ENCODE data around the gene ID3. TPM values are rescaled to one million over a fixed set of nuclear protein-coding genes. Genes with fewer than 3 reads are reported as not detected.

Gene ID3
- total and polyA plus RNA-seq, 2 of the 8 experiments (the other 6 are each of a cell fraction or from before 2014, with no cell fraction given), result 240 to 304 TPM

- TF ChIP-seq TAF1 (IDR thresholded peaks at IDR 0.05; ENCODE audit: low read depth, low read length), result no peak
- TF ChIP-seq RXRA (IDR thresholded peaks at IDR 0.05; ENCODE audit: insufficient read depth, low read depth, low read length), result no peak
- no peak for TF ChIP-seq JUND (IDR thresholded peaks at IDR 0.05; ENCODE audit: low read length)
- no peak for TF ChIP-seq HDAC2 (IDR thresholded peaks at IDR 0.05; ENCODE audit: borderline replicate concordance in 1 of 2, low read depth in 2 of 2, low read length in 2 of 2)
- no peak for TF ChIP-seq FOSL1 (IDR thresholded peaks at IDR 0.05; ENCODE audit: insufficient read depth, low read depth, low read length)
- TF ChIP-seq SIX5 (IDR thresholded peaks at IDR 0.05; ENCODE audit: low read depth, low read length), result no peak
Measured at GRCh38 chr1:23522244-23522982, 36.9 kb downstream of the ID3 start (continued).

All from H1 (cell line).